ENCODE results near the gene ADAMTS2. TPM values are rescaled to one million over a fixed set of nuclear protein-coding genes. Genes with fewer than 3 reads are reported as not detected.

The ADAMTS2 gene
- total RNA-seq, 1 donor from 2014 or later, result 8.2 TPM

GRCh38 chr5:179079165-179079987 lies 265.9 kb downstream of the ADAMTS2 start:
- DNase-seq (ENCODE audit: low spot score in 2 of 2, unreplicated experiment in 2 of 2), result no peak
- Mint-ChIP-seq H3K36me3 (peaks cover 76% of the 10 kb centered on the region), H3K4me1 (no peaks in the 10 kb centered on the region), H3K9me3 (peaks cover 75% of the 10 kb centered on the region), H3K27me3 (ENCODE audit: low read depth) (no peaks in the 10 kb centered on the region), H3K4me3 (no peak overlapping the region), H3K27ac (no peak overlapping the region)
- TF ChIP-seq, protein P1, sequence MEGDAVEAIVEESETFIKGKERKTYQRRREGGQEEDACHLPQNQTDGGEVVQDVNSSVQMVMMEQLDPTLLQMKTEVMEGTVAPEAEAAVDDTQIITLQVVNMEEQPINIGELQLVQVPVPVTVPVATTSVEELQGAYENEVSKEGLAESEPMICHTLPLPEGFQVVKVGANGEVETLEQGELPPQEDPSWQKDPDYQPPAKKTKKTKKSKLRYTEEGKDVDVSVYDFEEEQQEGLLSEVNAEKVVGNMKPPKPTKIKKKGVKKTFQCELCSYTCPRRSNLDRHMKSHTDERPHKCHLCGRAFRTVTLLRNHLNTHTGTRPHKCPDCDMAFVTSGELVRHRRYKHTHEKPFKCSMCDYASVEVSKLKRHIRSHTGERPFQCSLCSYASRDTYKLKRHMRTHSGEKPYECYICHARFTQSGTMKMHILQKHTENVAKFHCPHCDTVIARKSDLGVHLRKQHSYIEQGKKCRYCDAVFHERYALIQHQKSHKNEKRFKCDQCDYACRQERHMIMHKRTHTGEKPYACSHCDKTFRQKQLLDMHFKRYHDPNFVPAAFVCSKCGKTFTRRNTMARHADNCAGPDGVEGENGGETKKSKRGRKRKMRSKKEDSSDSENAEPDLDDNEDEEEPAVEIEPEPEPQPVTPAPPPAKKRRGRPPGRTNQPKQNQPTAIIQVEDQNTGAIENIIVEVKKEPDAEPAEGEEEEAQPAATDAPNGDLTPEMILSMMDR (IDR thresholded peaks at IDR 0.05; ENCODE audit: unreplicated experiment), result no peak

DNA sequence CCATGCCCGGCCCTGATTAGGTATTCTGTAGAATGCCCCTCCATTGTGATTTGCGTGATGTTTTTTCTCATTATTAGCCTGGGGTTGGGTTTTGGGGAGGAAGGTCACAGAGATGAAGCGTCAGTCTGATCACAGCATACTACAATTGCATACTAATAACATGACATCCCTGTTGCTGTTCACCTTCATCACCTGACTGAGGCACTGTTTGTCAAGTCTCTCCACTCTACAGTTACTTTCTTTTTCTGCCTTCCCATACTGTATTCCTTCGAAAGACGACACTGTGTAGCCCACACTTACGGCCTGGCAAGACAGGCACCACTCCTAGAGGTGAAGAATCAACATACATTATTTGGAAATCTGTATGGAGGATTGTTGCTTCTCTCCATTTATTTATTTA lies 279.6 kb downstream of the ADAMTS2 start:
- TF ChIP-seq, protein P1 (IDR thresholded peaks at IDR 0.05; ENCODE audit: unreplicated experiment), result no peak
- H3K36me3 Mint-ChIP-seq, result peaks cover 77% of the 10 kb centered on the region
- DNase-seq (ENCODE audit: low spot score in 2 of 2, unreplicated experiment in 2 of 2), result no peak
- no peaks in the 10 kb centered on the region for H3K27me3 Mint-ChIP-seq (ENCODE audit: low read depth)
- no peak overlapping the region for H3K4me3 Mint-ChIP-seq
- H3K4me1 Mint-ChIP-seq, result peaks cover 3% of the 10 kb centered on the region
- H3K9me3 Mint-ChIP-seq, result peaks cover 68% of the 10 kb centered on the region
- H3K27ac Mint-ChIP-seq, result no peak overlapping the region

DNA sequence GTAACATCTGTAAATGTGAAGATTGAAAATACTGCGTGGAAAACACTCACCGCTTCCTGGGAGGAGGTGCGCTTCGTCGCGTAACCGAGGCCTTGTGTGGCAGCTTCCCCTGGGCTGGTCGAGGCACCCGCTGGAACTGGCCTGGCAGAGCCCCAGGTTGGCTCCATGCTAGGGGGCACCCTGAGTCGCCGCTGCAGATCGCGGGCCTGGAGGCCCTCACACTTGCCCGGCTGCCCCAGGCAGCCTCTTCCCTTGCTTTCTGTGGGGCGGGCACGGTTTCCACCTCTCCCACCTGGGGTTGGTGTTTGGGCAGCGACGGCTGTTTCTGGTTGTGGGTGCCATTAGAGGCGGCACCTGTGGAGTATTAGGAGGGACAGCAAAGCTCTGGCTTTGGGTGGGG lies 284.2 kb downstream of the ADAMTS2 start:
- Mint-ChIP-seq H3K27me3 (ENCODE audit: low read depth) (no peaks in the 10 kb centered on the region), H3K27ac (no peak overlapping the region), H3K4me1 (peaks cover 3% of the 10 kb centered on the region), H3K36me3 (peaks cover 46% of the 10 kb centered on the region), H3K9me3 (peaks cover 53% of the 10 kb centered on the region), H3K4me3 (peak overlapping the region; percentile 80)
- TF ChIP-seq, protein P1 (IDR thresholded peaks at IDR 0.05; ENCODE audit: unreplicated experiment), result no peak
- DNase-seq (ENCODE audit: low spot score in 2 of 2, unreplicated experiment in 2 of 2), result no peak

Other genes starting within 250 kb of the ADAMTS2 start
- gene RUFY1, start 205.1 kb upstream of the ADAMTS2 start, total RNA-seq, result 46.3 to 55.9 TPM (median 51.5 TPM) in 3 replicates